GM21619 (cell line): Measurements from ENCODE around the gene SPECC1L.

Experiments
- ATAC-seq: cut with Tn5 transposase; IDR thresholded peaks from one replicate; pipeline ENCODE4 v1.9.1; 2021; ENCODE audit not compliant: unreplicated experiment

SPECC1L gene

DNA sequence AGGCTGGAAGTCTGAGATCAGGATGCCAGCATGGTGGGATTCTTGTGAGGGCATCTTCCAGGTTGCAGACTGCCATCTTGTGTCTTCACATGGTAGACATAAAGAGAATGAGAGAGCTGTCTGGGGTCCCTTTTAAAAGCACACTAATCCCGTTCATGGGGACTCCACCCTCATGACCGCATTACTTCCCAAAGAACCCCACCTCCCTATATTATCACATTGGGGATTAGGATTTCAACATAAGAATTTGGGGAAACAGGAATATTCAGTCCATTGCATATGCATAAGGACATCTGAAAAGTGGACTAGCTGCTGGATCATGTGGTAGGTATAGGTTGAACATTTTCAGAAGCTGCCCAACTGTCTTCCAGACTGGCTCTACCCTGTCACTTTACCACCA is 123.6 kb downstream of the SPECC1L start:
- ATAC-seq: no peak

DNA sequence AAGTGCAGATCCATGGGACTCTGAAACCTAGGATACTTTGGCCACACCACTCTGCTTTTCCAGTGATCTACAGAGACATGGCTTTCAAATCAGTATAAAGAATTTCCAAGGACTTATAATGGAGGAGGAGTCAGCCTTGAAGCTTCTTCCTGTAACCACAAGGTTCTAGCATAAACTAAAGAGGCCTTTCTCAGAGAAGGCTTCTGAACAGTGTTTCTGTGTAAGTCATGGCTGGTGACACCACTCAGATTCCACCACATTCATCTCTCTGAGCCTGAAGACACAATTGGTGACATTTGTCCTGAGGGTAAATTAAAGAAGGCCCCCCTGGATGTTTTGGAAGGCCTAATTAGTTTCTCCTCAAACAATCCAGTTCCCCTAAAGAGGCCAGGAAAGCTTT is 127.8 kb downstream of the SPECC1L start:
- no peak for ATAC-seq

DNA sequence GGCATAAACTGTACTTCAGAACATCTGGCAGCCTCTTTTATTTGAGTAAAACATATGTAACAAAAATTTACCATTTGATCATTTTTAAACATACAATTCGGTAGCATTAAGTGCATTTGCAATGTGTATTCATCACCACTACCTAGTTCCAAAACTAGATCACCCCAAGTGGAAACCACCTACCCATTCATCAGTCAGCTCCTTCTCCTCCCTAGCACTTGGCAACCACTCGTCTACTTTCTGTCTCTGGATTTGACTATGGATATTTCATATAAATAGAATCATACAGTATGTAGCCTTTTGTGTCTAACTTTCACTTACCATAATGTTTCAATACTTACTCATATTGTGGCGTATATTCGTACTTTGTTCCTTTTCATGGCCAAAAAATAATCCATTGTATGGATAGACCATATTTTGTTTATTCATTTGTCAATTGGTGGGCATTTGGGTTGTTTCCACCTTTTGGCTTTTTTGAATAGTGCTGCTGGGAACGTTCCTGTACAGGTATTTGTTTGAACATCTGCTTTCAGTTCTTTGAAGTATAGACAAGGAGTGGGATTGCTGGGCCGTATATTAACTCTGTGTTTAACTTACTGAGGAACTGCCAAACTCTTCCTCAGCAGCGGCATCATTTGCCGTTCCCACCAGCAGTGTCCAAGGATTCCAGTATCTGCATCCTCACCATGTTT is 129.5 kb downstream of the SPECC1L start:
- no peak for ATAC-seq

DNA sequence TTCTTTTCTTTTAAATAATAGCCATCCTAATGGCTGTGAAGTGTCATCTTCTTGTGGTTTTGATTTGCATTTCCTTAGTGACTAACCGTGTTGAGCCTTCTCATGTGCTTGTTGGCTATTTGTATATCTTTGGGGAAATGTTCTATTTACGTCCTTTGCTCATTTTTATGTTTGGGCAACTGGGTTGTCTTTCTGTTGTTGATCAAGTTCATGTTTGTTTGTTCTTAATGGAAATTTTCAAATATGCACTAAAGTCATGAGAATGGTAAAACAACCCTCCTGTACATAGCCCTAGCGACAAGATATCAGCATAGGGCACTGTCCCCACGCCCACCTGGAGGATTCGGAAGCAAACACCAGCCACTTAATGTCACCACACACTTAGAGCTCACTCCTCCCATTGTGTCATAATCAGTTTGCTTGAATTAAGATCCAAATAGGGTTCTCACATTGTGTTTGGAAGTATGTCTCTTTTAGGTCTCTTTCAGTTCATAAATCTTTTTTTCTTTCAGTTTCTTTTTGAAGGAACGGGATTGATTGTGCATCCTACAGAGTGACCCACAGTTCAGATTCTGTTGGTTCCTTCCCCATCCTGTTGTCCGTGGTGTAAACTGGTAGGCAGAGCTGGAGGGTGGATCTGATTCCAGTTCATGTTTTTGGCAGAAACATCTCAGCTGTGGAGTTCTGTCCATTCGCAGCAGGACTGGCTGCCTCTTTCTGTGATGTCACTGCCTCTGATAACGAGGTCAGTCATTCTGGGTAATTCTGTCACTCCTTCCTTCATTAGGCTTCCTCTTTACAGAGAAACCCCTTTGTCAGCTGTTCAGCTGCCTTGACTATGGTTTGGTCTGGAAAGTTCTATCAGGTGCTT is 130.3 kb downstream of the SPECC1L start:
- no peak for ATAC-seq

DNA sequence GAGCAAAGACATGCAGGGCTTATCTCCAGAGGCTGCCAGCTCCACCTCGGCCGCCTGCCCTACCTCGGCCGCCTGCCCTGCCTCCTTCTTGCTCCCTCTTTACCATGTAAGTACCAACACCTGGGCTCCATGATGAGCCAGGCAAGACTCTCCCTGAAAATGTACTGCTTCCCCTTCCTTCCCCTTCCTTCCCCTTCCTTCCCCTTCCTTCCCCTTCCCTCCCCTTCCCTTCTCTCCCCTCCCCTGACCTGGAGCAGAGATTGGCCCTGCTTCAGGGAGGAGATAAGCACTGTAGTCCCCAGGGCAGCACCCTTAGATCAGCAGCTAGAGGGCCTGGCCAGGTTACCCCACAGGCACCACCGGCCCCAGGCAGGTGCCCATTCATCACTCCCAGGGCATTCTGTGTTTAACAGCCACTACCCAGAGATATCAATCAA is 131.3 kb downstream of the SPECC1L start:
- ATAC-seq: no peak

DNA sequence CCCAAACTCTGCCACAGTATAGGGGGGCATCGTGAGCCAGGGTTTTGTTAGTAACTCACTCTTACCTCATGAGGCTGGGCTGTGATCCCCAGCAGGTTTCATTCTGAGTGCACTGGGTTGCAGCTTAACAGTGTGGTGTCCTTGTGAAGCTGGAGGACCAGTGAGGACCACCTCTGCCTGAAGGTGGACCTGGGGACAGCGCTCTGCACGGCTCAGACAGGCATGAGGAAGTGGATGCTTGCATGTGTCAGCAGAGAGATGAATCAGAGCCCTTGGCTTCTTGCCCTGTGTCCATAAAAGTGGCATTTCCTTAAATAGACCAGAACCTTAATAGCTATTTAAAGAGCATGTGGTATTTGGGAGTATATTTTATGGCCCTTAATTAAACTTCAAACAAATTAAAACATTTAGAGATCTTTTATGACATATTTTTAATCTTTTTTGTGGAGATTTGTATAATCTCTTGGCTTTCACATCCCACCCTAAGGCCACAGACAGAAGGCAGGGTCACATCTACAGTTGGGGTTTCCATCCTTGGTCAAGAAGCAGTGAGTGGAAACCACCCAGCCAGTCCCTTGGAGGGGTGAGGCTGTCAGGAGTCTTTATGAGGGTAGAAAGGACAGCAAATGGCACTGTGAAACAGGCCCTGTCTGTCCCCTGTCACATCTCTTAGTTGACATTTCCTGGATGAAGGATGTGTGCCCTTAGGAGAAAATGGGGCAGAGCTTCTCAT is 132.0 kb downstream of the SPECC1L start:
- ATAC-seq: no peak

DNA sequence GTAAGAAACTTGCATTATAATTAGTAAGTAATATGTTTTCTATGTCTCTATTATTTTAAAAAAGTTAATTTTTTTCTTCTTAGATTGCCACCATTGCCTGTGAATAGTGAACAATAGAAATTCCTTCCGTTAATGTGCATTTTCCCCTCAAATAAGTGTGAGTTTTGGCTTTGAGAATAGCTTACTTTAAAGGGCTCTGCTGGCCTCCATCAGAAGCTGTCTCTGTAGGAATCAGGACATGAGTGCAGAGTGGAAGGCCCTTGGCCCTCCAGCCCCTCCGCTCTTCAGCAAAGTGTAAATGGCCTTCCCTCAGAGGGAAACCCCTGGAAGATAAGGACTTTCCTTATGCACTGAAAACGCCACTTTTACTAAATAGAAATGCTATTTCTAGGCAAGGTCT is 132.7 kb downstream of the SPECC1L start:
- no peak for ATAC-seq

DNA sequence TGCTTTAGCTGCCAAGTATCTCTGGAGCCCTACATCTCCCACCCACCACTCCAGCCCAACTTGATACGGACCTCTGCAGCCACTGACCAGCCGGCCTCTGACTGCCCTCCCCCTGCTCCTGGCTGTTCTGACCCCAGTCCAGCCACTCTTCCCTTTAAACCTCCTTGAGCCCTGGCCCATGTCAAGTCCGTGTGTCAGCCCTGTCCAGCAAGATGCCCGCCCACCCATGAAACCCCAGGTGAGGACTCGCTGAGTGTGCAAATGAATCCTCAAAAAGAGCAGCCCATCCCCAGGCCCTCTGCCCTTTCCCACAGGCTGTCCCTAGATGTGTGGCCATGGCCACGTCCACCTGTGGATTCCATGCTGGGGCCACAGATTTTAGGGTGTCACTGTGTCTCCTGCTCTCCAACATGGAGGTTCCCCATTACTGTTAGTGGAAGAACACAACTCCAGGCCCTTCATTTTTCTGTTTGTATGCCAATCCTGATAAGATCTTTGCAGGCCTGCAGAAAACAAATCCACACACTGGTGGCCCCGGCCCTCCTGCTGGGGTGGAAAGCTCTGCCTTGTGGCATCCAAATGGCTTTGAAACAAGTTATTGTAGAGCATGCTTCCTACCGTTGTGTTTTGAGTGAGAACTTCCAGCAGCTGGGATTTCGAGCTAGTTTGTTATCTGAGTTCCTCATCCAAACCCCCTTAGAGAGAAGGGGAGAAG is 134.1 kb downstream of the SPECC1L start:
- no peak for ATAC-seq

DNA sequence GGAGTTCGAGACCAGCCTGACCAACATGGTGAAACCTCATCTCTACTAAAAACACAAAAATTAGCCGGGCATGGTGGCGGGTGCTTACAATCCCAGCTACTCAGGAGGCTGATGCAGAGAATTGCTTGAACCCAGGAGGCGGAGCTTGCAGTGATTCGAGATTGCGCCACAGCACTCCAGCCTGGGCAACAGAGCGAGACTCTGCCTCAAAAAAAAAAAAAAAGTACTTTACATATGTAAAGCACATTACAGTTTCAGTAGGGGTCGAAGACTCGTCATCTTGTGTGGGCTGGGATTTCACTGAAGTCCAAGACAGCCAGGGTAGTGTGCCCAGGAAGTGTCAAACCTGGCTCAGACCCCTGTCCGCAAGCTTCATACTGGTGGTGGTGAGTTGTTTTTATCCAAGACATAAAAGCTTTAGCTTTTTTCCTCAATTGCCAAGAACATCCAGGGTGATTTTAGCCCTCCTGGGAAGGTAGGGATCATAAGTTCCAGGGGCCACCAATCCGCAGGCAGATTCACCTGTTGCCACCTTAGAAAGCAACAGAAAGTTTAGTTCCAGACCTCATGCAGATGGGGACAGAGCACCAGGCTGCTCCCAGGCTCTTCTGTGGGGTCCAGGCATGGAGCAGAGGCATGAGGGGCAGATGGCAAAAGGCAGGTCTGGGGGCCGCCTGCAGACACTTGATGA is 135.1 kb downstream of the SPECC1L start:
- ATAC-seq: no peak

DNA sequence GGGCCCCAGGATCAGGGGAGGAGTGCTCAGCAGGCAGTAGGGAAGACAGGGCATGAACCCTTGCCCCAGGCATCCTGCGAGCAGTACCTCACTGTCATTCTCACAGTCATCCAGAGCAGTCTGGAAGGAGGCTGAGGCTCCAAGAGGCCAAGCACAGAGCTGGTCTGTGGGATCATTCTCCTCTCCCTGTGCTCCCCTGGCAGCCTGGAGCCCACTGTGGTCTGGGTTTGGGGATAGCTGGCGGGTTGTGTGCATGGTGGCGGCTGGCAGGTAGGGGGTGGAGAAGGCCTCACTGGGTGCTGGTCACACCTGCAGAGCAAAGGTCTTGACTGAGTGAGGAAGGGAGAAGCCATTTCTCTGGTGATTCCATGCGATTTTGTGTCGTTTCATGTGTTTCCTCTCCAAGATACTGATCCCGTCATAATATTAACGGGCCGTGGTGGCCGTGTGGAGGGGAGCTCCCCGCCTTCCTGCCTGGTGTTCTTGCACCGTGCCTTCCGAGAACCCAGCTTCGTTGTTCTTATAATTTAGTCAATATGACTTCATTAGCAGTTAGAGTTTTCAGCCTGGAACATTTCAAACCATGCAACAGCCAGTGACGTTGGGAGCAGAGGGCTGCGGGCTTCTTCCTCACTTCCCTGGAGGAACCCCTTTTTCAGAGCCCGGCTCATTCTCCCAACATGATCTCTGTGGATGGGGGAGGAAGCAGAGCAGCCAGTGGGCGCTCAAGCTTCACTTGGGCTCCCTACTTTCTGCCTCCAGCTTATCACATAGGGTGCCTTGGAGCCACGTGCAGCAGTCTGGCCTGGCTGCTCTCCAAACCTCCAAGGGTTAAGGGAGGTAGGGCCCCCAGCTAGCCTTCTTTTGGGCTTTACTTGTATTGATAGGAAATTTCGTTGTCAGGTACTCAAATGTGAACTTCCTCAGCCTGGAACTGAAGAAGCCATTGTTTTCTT is 136.0 kb downstream of the SPECC1L start:
- no peak for ATAC-seq

DNA sequence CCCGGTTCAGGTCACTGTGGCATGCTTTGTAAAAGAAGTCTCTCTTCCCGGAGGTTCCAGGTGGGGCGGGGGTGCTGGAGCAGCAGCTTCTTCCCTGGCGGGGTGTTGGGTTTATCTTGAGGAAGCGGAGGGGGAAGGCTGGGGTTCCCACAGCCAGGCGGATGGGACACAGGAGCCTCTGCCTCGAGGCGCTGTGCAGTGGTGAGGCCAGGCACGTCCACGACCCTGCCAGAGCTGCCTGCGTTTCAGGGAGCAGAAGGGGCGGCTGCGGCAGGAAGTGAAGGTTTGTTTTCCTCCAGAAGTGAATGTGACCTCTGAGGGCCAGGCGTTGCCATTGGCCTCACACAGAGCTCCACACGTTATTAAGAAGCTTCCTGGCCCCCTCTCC is 136.6 kb downstream of the SPECC1L start:
- no peak for ATAC-seq

DNA sequence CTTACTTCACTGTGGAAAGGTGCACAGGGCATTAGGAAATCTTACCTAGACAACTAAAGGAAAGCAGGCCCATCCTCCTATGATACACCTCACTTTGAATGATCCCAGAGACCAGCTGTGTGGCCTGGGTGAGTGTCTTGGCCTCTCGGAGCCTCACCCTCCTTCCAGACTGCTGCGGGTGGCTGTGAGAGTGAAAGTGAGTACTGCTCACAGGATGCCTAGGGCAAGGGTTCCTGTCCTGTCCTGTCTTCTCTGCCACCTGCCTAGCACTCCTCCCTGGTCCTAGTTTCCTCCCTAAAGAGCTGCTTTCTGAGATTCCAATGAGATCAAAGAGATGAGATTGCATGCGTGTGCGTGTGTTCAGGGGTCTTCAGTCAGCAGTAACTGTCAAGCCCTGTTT is 137.3 kb downstream of the SPECC1L start:
- ATAC-seq: no peak

DNA sequence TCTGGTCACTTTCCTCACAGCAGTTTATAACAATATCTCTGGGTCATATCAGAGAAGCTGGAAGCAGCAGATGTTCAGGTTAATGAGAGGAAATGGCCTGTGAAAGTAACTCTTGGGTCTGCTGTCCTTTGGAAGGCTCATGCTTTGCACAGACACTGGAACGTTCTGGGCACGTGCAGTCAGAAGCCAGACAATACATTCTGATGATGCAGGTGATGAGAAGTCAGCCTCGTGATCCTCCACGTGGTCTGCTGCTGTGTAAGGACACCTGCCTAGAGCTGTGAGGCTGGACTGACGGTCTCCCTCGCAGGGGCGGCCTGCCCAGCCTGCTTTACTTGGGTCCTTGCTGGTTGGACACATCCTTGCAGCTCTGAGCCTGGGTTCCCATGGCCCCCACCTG is 138.0 kb downstream of the SPECC1L start:
- no peak for ATAC-seq

DNA sequence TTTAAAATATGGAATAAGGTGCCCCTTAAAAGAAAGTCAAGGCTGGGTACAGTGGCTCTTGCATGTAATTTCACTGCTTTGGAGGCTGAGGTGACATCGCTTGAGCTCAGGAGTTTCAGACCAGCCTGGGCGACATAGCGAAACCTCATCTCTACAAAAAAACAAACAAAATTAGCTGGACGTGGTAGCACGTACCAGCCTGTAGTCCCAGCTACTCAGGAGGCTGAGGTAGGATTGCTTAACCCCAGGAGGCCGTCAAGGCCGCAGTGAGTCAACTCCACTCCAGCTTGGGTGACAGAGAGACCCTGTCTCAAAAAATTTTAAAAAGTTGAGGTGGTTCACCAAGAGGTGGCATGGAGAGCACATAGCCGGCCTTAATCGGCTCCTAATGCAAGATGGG is 139.1 kb downstream of the SPECC1L start:
- no peak for ATAC-seq

DNA sequence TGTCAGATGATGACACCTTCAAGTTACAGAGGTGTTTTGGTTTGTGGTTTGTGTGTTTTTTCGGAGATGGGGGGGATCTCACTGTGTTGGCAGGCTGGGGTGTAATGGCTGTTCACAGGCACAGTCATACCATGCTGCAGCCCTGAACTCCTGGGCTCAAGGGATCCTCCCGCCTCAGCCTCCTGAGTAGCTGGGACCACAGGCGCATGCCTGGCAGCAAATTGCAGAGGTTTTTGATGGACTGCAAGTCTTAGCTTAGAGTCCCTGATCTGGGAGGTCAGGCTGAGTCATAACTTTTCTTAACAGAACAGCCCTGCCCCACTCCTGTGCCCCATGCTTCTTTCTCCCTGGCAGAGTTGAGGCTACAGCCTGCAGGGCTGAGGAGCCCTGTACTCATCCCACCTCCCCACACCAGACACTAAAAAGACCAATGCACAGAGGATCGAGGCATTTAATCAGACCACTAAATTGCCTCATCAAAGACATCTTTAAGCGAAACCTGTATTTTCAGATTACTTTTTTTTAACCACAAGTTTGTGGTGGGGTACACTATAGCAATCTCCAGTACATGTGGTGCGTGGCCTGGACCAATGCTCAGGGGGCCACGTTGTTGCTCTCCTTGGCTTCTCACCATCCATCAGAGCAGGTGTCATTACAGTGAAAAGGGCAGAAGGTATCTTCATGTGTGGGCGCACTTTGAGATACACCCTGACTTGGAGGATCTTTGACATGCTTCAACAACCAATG is 139.7 kb downstream of the SPECC1L start:
- ATAC-seq: no peak

DNA sequence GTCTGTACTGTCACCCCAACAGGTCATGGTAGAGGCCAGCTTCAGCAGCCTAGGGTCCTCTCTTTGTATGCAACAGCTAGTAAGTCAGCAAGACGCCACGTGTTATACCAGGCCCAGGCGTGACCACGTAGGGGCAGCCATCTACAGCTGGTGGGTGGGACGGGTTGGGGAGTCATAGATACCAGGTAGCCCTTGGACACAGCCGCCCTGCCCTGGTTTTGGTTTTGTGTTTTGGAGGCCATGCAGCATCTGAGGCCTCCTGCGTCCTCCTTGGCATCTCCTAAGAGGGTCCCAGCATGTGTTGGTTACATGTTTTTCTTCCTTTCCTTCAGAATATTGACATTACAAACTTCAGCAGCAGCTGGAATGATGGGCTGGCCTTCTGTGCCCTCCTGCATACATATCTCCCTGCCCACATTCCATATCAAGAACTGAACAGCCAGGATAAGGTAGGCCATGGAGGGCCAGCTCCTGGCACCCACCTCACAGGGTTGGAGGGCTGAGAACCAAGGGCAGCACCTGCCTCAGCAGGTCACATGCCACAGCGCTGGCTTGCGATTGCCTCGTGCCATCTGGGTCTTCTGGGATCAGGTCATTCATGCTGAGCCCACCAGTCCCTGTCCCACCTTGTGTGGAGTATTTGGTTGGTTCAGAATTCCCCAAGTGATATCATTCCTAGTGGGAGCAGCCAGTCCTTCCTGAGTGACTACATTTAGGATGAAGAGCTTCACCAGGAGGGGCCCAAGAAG is 140.8 kb downstream of the SPECC1L start:
- ATAC-seq: no peak

DNA sequence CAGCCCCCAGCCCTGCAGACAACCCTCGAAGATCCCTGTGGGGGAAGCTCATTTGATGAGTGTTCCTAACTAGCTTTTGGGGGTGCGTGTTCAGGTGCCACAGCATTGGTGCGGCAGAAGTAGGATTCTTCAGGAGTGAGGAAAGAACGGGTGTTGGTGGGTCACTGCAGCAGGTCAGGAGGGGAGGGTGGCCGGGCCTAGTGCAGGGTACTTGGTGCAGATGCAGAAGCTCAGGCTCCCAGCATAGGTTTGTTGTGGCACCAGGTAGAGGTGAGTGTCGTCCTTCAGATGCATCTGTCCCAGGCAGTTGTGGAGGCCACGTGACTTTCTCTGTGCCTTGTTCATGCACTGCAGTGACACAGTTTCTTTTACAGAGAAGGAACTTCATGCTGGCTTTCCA is 141.6 kb downstream of the SPECC1L start:
- ATAC-seq: no peak

DNA sequence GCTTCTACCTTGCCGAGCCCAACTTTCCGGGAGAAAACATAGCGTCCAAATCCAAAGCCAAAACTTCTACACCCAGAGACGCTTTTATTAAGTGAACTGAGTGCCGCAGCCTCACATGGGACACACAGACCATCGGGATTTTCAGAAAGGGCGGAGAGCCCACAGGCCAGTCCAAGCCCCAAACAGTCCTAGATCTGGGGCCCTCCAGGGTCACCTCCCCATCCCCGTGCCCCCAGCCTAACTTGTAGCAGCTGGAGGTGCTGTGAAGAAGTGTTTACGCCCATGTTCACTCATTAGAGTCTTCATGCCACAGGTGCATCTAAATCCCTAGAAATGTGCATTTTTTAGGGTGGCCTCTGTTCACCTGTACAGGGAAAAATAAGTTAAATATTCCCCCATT is 142.6 kb downstream of the SPECC1L start:
- ATAC-seq: no peak
